Measurements from ENCODE around the gene PRCC. TPM values are rescaled to one million over a fixed set of nuclear protein-coding genes. Genes with fewer than 3 reads are reported as not detected.

Gene PRCC
- polyA plus RNA-seq, 2 of the 4 experiments (the other 2 are of a cell fraction) = 44.5 to 52.0 TPM

DNA sequence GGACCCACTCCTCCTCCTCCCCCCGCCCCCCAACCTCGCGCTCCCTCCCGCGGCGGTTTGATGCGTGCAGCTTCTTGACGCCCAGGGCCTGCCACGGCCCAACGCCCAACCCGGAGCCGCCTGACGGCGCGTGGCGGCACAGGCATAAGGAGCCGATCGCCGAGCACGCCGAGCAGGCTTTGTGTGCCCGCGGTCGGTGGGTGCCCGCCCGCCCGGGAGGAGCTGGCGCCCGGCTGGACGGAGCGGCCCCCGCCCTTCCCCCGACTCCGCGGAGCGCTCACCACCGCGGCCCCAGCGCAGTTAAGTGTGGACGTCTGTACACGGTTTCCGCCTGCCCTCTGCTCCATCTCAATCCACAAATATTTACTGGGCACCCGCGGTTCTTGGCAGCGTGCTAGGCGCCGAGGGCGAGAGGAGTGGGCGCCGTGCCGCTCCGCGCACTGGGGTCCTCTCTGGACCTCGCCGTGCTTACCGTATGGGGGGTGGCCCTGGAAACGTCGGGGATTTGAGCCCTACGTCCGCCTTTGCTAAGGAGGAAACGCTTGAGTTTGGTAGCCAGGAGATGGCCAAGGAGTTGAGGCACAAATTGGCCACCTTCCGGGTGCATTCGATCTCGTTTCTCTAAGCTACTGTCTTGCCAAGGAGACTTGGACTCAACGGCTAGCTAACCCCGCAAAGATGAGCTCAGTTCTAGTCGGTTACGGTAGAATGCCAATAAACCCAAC lies 15.4 kb upstream of the PRCC start (continued):
- TF ChIP-seq, protein P1, sequence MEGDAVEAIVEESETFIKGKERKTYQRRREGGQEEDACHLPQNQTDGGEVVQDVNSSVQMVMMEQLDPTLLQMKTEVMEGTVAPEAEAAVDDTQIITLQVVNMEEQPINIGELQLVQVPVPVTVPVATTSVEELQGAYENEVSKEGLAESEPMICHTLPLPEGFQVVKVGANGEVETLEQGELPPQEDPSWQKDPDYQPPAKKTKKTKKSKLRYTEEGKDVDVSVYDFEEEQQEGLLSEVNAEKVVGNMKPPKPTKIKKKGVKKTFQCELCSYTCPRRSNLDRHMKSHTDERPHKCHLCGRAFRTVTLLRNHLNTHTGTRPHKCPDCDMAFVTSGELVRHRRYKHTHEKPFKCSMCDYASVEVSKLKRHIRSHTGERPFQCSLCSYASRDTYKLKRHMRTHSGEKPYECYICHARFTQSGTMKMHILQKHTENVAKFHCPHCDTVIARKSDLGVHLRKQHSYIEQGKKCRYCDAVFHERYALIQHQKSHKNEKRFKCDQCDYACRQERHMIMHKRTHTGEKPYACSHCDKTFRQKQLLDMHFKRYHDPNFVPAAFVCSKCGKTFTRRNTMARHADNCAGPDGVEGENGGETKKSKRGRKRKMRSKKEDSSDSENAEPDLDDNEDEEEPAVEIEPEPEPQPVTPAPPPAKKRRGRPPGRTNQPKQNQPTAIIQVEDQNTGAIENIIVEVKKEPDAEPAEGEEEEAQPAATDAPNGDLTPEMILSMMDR (IDR thresholded peaks at IDR 0.05) = no peak
- TF ChIP-seq FOSL2 (IDR thresholded peaks at IDR 0.05) = no peak
- no peak for TF ChIP-seq FOSL2 (CRISPR knock-in tag; IDR thresholded peaks at IDR 0.05)
- TF ChIP-seq SMC3 (IDR thresholded peaks at IDR 0.05) = no peak; the same call in 2 of the 3 replicates
- TF ChIP-seq, protein P2, sequence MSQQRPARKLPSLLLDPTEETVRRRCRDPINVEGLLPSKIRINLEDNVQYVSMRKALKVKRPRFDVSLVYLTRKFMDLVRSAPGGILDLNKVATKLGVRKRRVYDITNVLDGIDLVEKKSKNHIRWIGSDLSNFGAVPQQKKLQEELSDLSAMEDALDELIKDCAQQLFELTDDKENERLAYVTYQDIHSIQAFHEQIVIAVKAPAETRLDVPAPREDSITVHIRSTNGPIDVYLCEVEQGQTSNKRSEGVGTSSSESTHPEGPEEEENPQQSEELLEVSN (IDR thresholded peaks at IDR 0.05; ENCODE audit: borderline replicate concordance, low read depth) = peak; percentile 94
- TF ChIP-seq, protein P3, sequence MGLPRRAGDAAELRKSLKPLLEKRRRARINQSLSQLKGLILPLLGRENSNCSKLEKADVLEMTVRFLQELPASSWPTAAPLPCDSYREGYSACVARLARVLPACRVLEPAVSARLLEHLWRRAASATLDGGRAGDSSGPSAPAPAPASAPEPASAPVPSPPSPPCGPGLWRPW (IDR thresholded peaks at IDR 0.05) = no peak
- no peak for TF ChIP-seq HDAC2 (IDR thresholded peaks at IDR 0.05)
- TF ChIP-seq, protein P4, sequence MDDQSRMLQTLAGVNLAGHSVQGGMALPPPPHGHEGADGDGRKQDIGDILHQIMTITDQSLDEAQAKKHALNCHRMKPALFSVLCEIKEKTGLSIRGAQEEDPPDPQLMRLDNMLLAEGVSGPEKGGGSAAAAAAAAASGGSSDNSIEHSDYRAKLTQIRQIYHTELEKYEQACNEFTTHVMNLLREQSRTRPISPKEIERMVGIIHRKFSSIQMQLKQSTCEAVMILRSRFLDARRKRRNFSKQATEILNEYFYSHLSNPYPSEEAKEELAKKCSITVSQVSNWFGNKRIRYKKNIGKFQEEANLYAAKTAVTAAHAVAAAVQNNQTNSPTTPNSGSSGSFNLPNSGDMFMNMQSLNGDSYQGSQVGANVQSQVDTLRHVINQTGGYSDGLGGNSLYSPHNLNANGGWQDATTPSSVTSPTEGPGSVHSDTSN (IDR thresholded peaks at IDR 0.05) = peak; percentile 66; the same call in 1 of the 2 replicates
- TF ChIP-seq EP300 (IDR thresholded peaks at IDR 0.05) = no peak
- no peak for TF ChIP-seq KDM1A (IDR thresholded peaks at IDR 0.05; ENCODE audit: low read depth)
- TF ChIP-seq, protein P5, sequence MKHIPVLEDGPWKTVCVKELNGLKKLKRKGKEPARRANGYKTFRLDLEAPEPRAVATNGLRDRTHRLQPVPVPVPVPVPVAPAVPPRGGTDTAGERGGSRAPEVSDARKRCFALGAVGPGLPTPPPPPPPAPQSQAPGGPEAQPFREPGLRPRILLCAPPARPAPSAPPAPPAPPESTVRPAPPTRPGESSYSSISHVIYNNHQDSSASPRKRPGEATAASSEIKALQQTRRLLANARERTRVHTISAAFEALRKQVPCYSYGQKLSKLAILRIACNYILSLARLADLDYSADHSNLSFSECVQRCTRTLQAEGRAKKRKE (CRISPR knock-in tag; IDR thresholded peaks at IDR 0.05; ENCODE audit: low read depth) = no peak
- no peak for TF ChIP-seq CEBPB (IDR thresholded peaks at IDR 0.05)
- TF ChIP-seq, protein P6, sequence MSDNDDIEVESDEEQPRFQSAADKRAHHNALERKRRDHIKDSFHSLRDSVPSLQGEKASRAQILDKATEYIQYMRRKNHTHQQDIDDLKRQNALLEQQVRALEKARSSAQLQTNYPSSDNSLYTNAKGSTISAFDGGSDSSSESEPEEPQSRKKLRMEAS (IDR thresholded peaks at IDR 0.05) = peak; percentile 98

DNA sequence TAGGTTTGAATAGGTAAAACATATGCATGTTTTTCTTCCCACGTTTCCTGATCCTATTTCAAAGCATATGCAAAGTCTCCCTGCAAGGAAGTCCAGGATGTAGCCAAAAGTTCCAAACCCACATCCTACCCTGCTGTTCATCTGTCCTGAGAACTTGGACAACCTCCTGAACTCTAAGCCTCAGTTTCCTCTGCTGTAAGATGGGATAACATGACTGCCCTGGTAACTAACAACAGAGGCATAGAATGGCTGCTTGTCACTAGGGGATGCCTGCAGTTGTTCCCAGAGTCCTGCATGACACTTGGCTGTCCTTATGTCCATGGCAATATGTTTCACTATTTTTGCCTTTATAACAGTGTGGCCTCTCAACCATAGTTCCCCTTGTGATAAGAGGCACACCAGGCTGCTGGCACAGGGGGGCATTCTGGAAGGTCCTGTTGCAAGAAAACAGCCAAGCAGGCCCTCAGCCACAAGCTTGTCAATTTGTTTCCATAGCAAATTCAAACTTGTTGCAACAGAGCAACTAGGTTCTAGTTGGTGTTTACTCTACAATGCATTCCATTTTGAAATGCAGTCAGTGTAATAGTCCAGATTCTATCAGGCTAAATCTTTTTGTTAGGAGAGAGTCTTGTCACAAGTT lies 14.4 kb upstream of the PRCC start:
- TF ChIP-seq EHMT2 (IDR thresholded peaks at IDR 0.05; ENCODE audit: low read depth) (no peak), NFE2L2 (conservative IDR thresholded peaks at IDR 0.05; ENCODE audit: low read length) (no peak), HEYL (CRISPR knock-in tag; IDR thresholded peaks at IDR 0.05) (no peak), ESRRA (IDR thresholded peaks at IDR 0.05; ENCODE audit: borderline replicate concordance, low read length) (no peak), ZNF302 (CRISPR knock-in tag; IDR thresholded peaks at IDR 0.05) (no peak), MAZ (IDR thresholded peaks at IDR 0.05; ENCODE audit: borderline replicate concordance, low read depth, low read length) (no peak), RCOR1 (IDR thresholded peaks at IDR 0.05; ENCODE audit: low read depth, low read length) (no peak), HOXA7 (CRISPR knock-in tag; IDR thresholded peaks at IDR 0.05) (no peak), RFX5 (IDR thresholded peaks at IDR 0.05) (no peak), PHF8 (IDR thresholded peaks at IDR 0.05; ENCODE audit: borderline replicate concordance, low read depth) (no peak)
- TF ChIP-seq, protein P2 (IDR thresholded peaks at IDR 0.05; ENCODE audit: borderline replicate concordance, low read depth) = no peak
- POLR2A ChIA-PET = interaction anchor here (2.5 to 2.8 kb wide), 3 partner anchors 11 to 25 kb away, joined by 22 to 50 read pairs (median 32); partner anchors contain the start of genes ISG20L2, METTL25B, MRPL24 and PRCC
- ATAC-seq = no peak
- Histone ChIP-seq H3K27ac (peak overlapping the region; percentile 99 to 100; a peak in 4 of 6 replicates), H3K4me2 (peak overlapping the region; percentile 87), H3K4me1 (peaks cover 25% of the 10 kb centered on the region), H3K9me3 (no peaks in the 10 kb centered on the region), H3K4me3 (peak overlapping the region; percentile 92)
- WGBS (ENCODE audit: missing lambda C conversion rate) = 73% methylated on average over 1 of the region's 1 CpG
- no peak for FAIRE-seq
- peak in 1 of 2 experiments; percentile 11 for DNase-seq (ENCODE audit: low read depth in 1 of 2, low spot score in 1 of 2)
- CTCF ChIA-PET = interaction anchor here (1.0 to 5.4 kb wide), 10 partner anchors 8 to 175 kb away, joined by 3 to 36 read pairs (median 4); partner anchors contain the start of genes MRPL24 and PRCC

Measured in A549 (cell line).